ENCODE measurements around the gene LAMB1.

The LAMB1 gene

GRCh38 chr7:108016841-108017775, 14.1 kb upstream of the LAMB1 start:
- no peak for DNase-seq

GRCh38 chr7:108015740-108016139, 12.8 kb upstream of the LAMB1 start:
- DNase-seq: no peak

- no peak for DNase-seq
Observed at GRCh38 chr7:108014747-108015682, 12.1 kb upstream of the LAMB1 start.

- no peak for DNase-seq
Observed at GRCh38 chr7:108014215-108014614, 11.3 kb upstream of the LAMB1 start.

- DNase-seq: no peak
Observed at GRCh38 chr7:108012499-108013430, 9.8 kb upstream of the LAMB1 start.

- DNase-seq: no peak
Observed at GRCh38 chr7:108010377-108010776, 7.4 kb upstream of the LAMB1 start.

GRCh38 chr7:108009873-108010272, 6.9 kb upstream of the LAMB1 start:
- DNase-seq: no peak

GRCh38 chr7:108008827-108009226, 5.9 kb upstream of the LAMB1 start:
- no peak for DNase-seq

GRCh38 chr7:108008240-108008639, 5.3 kb upstream of the LAMB1 start:
- no peak for DNase-seq

GRCh38 chr7:108007762-108008161, 4.8 kb upstream of the LAMB1 start:
- no peak for DNase-seq

- DNase-seq: no peak
Observed at GRCh38 chr7:108007261-108007660, 4.3 kb upstream of the LAMB1 start.

GRCh38 chr7:108004220-108005142, 1.5 kb upstream of the LAMB1 start:
- no peak for DNase-seq

- DNase-seq: no peak
Observed at GRCh38 chr7:108003599-108003935, 606 bp upstream of the LAMB1 start.

GRCh38 chr7:108001764-108002725, 916 bp downstream of the LAMB1 start:
- DNase-seq: no peak

- peak; percentile 37 for DNase-seq
Observed at GRCh38 chr7:108000875-108001763, 1.8 kb downstream of the LAMB1 start.

GRCh38 chr7:107999779-108000560, 3.0 kb downstream of the LAMB1 start:
- no peak for DNase-seq

- DNase-seq: no peak
Observed at GRCh38 chr7:107998660-107999480, 4.1 kb downstream of the LAMB1 start.
